MCF 10A (cell line): Measurements from ENCODE around the gene MFSD6. TPM values are rescaled to one million over a fixed set of nuclear protein-coding genes. Genes with fewer than 3 reads are reported as not detected.
"Not testable (repeated sequence)": the region's sequence is repeated elsewhere in the genome, so short reads cannot be mapped to it uniquely, and the experiment has no call there.

Experiments used
- Bru-seq: library from RNA; stranded (reverse); fragments of 400-500 nt; gene quantifications from one replicate; lab custom pipeline; 2021; lab: Mats Ljungman, UMichigan
- BruChase-seq, 2 experiments: library from RNA; stranded (reverse); fragments of 400-500 nt; gene quantifications; one replicate each; lab custom pipeline; 2021; lab: Mats Ljungman, UMichigan
- BruUV-seq: library from RNA; stranded (reverse); fragments of 400-500 nt; replicated peaks from 2 replicates; lab custom pipeline; 2021; lab: Mats Ljungman, UMichigan
- CTCF ChIA-PET: fragments of 300-600 bp; sonication (Branson Sonifier 250); formaldehyde crosslinking; extraction: SDS; loops from one replicate; lab custom pipeline; 2021; ENCODE audit warnings: antibody characterized with exemption, inconsistent platforms; lab: Yijun Ruan, JAX
- POLR2A ChIA-PET: fragments of 300-600, 350-650 bp; sonication (Branson Sonifier 250); formaldehyde crosslinking; extraction: SDS; loops from one replicate; lab custom pipeline; 2020; ENCODE audit warnings: antibody characterized with exemption, inconsistent platforms; lab: Yijun Ruan, JAX
- DNase-seq: peaks from one replicate; pipeline ENCODE4 v3.0.0-alpha.2; 2018; ENCODE audit not compliant: unreplicated experiment
- H3K27ac Mint-ChIP-seq: one replicate; pipeline ENCODE4 v1.8.0; 2022; ENCODE audit warnings: mild to moderate bottlenecking, low read depth, mixed read lengths; ENCODE audit not compliant: unreplicated experiment
- H3K27me3 Mint-ChIP-seq: one replicate; pipeline ENCODE4 v1.8.0; 2022; ENCODE audit warnings: mixed read lengths; ENCODE audit not compliant: insufficient read depth, unreplicated experiment
- H3K36me3 Mint-ChIP-seq: one replicate; pipeline ENCODE4 v1.8.0; 2022; ENCODE audit warnings: mild to moderate bottlenecking, moderate library complexity, mixed read lengths; ENCODE audit not compliant: insufficient read depth, unreplicated experiment
- H3K4me1 Mint-ChIP-seq: one replicate; pipeline ENCODE4 v1.8.0; 2022; ENCODE audit warnings: mixed read lengths; ENCODE audit not compliant: insufficient read depth, unreplicated experiment
- H3K4me3 Mint-ChIP-seq: one replicate; pipeline ENCODE4 v1.8.0; 2022; ENCODE audit warnings: mild to moderate bottlenecking, moderate library complexity, mixed read lengths; ENCODE audit not compliant: unreplicated experiment
- H3K9me3 Mint-ChIP-seq: one replicate; pipeline ENCODE4 v1.8.0; 2022; ENCODE audit warnings: mixed read lengths; ENCODE audit not compliant: unreplicated experiment
- CTCF ChIP-seq: fragments of 200-600 bp; IDR thresholded peaks from one replicate; pipeline ENCODE4 v1.8.0; 2022; ENCODE audit warnings: antibody characterized with exemption, mild to moderate bottlenecking; ENCODE audit not compliant: unreplicated experiment
- intact Hi-C: fragments of 100-400 bp; cut with micrococcal nuclease; formaldehyde crosslinking; loops from 2 replicates; pipeline ENCODE4 v1.14.1; 2022
- long read RNA-seq: library from polyadenylated mRNA; stranded (forward); transcript quantifications from one replicate; pipeline ENCODE4 v2.0.0, GENCODE V29; 2022
- total RNA-seq: library from RNA; stranded (reverse); gene quantifications from 2 replicates; pipeline ENCODE4 v1.2.3, GENCODE V29; 2022

Gene MFSD6
- 19.7 and 29.0 TPM in 2 replicates for total RNA-seq
- percentile 63 among the genes with signal in this experiment for Bru-seq, nascent RNA
- BruChase-seq, experiment 1, labeled RNA remaining after a 6-hour chase, result percentile 66 among the genes with signal in this experiment
- percentile 53 among the genes with signal in this experiment for BruChase-seq, experiment 2, labeled RNA remaining after a 2-hour chase
- long read RNA-seq, full-length matches to known transcripts, result 16 of 45 reads
- long read RNA-seq, partial matches to known transcripts, result 14 of 45 reads
- long read RNA-seq, other reads (novel, unspliced or antisense), result 15 of 45 reads

- ChIA-PET POLR2A (interaction anchor here (0.6 to 1.4 kb wide), 6 partner anchors 8 to 167 kb away, joined by 3 to 6 read pairs (median 3); no protein-coding TSS in a partner anchor), CTCF (interaction anchor here (0.9 to 1.2 kb wide), 2 partner anchors 24 to 272 kb away, joined by 3 to 5 read pairs; no protein-coding TSS in a partner anchor)
- H3K36me3 Mint-ChIP-seq, result no peaks in the 10 kb centered on the region
- DNase-seq, result peak; percentile 37
- H3K4me1 Mint-ChIP-seq, result peaks cover 10% of the 10 kb centered on the region
- TF ChIP-seq CTCF, result no peak
- no peaks in the 10 kb centered on the region for H3K27me3 Mint-ChIP-seq
- peak within 1 kb of the TSS; percentile 72 for H3K4me3 Mint-ChIP-seq
- peak within 1 kb of the TSS; percentile 13 for H3K27ac Mint-ChIP-seq
- no peaks in the 10 kb centered on the region for H3K9me3 Mint-ChIP-seq
- intact Hi-C loops, result loop anchor here (5.0 kb wide), 1 partner anchor 59 kb away; no protein-coding TSS in a partner anchor
- no TSS peak for BruUV-seq
Measured at GRCh38 chr2:190407662-190408537, at the start of gene MFSD6. Gene MFSD6, plus strand, starts transcription at chr2:190408355. Its CDS starts 27,675 bp downstream, at chr2:190436030.

DNA sequence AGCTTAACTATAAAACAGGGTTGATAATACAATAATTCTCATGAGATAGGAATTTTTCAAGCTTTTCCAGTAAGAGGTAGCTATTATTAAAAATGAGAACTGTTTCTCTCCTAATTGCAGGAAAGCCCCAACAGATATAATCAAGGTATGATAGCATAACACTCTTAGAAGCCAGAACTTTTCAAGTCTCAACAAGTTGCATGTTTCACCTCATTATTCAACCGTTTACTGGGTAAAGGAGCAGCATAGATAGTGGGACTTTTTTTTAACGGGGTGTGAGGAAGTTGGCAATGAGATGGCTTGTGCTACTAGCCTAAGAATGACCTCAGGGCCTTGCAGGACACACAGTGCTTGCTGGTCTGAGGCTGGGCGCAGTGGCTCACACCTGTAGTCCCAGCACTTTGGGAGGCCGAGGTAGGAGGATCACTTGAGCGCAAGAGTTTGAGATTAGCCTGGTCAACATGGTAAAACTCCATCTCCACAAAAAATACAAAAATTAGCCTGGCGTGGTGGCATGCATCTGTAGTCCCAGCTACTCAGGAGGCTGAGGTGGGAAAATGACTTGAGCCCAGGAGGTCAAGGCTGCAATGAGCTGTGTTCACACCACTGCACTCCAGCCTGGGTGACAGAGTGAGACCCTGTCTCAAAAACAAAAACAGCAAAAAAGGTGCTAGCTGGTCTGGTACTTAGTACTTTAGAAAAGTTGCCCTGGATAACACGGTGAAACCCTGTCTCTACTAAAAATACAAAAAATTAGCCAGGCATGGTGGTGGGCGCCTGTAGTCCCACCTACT lies 49.3 kb upstream of the MFSD6 start:
- H3K27me3 Mint-ChIP-seq, H3K9me3 Mint-ChIP-seq, H3K36me3 Mint-ChIP-seq, BruUV-seq, H3K4me3 Mint-ChIP-seq, intact Hi-C loops: not testable (repeated sequence)
- peak; percentile 63 for DNase-seq
- Mint-ChIP-seq H3K4me1 (peaks cover 26% of the 10 kb centered on the region), H3K27ac (peak overlapping the region; percentile 31)
- POLR2A ChIA-PET, result interaction anchor here (0.5 to 4.9 kb wide), 7 partner anchors 9 to 522 kb away, joined by 3 to 45 read pairs (median 3); partner anchors contain the start of genes GLS, HIBCH and INPP1
- CTCF ChIA-PET, result interaction anchor here (0.6 to 4.9 kb wide), 7 partner anchors 10 to 480 kb away, joined by 3 to 28 read pairs (median 4); no protein-coding TSS in a partner anchor

DNA sequence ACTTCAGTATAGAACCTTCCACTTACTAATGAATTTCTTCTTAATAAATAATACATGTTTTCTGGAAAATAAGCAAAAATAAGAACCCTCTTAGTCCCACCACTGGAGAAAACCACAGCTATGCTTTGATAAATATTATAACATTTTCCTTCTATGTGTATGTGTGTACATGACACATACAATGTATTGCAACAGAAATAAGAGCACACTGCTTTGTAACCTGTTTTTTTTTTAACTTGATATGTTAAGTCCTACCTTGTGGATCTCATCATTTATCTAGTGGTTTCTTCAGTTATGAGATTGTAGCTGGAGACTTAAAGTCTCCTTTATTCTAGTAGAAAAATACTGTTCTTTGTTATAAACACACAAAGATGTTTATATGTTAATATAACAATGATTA lies 47.6 kb upstream of the MFSD6 start:
- Mint-ChIP-seq H3K27me3 (no peaks in the 10 kb centered on the region), H3K9me3 (no peaks in the 10 kb centered on the region), H3K4me1 (peaks cover 20% of the 10 kb centered on the region), H3K27ac (no peak overlapping the region), H3K4me3 (no peak overlapping the region), H3K36me3 (peaks cover 13% of the 10 kb centered on the region)
- TF ChIP-seq CTCF, result no peak
- no peak for DNase-seq
- CTCF ChIA-PET, result interaction anchor here (0.6 to 4.9 kb wide), 7 partner anchors 10 to 1127 kb away, joined by 3 to 28 read pairs (median 5); partner anchors contain the start of gene HIBCH
- intact Hi-C loops, result no loop called here
- POLR2A ChIA-PET, result interaction anchor here (0.5 to 4.9 kb wide), 7 partner anchors 10 to 735 kb away, joined by 3 to 45 read pairs (median 4); partner anchors contain the start of genes HIBCH and INPP1
- BruUV-seq, result no TSS peak

- POLR2A ChIA-PET, result interaction anchor here (0.5 to 4.9 kb wide), 4 partner anchors 11 to 736 kb away, joined by 3 to 45 read pairs (median 5); partner anchors contain the start of genes HIBCH and INPP1
- intact Hi-C loops, result no loop called here
- BruUV-seq, result no TSS peak
- Mint-ChIP-seq H3K9me3 (no peaks in the 10 kb centered on the region), H3K4me3 (no peak overlapping the region), H3K4me1 (peaks cover 17% of the 10 kb centered on the region), H3K27me3 (no peaks in the 10 kb centered on the region), H3K36me3 (peaks cover 13% of the 10 kb centered on the region), H3K27ac (no peak overlapping the region)
- CTCF ChIA-PET, result interaction anchor here (0.6 to 4.9 kb wide), 5 partner anchors 9 to 684 kb away, joined by 4 to 28 read pairs (median 5); partner anchors contain the start of gene HIBCH
- TF ChIP-seq CTCF, result no peak
- DNase-seq, result no peak
Measured at GRCh38 chr2:190360965-190361364, 47.2 kb upstream of the MFSD6 start.
